HepG2 (cell line): ENCODE measurements around the gene TM2D3. TPM values are rescaled to one million over a fixed set of nuclear protein-coding genes. Genes with fewer than 3 reads are reported as not detected.

Experiments
- ARHGAP35 ChIP-seq: sonication (generic); formaldehyde crosslinking; IDR thresholded peaks from 2 replicates; pipeline ENCODE4 v1.9.0; 2022; ENCODE audit warnings: mild to moderate bottlenecking, inconsistent platforms, moderate library complexity, missing genetic modification reagents, borderline replicate concordance
- ARID2 ChIP-seq: sonication (generic); formaldehyde crosslinking; IDR thresholded peaks from 2 replicates; pipeline ENCODE4 v1.8.1; 2022; ENCODE audit warnings: mild to moderate bottlenecking, missing genetic modification reagents, borderline replicate concordance
- ESRRA ChIP-seq: sonication (generic); formaldehyde crosslinking; IDR thresholded peaks from 2 replicates; pipeline ENCODE4 v1.5.1; 2020; ENCODE audit warnings: mild to moderate bottlenecking, low read depth, missing genetic modification reagents
- GMEB2 ChIP-seq: IDR thresholded peaks from 2 replicates; pipeline ENCODE4 v1.6.1; 2016; ENCODE audit warnings: missing biosample characterization, missing genetic modification reagents, low read depth
- IKZF5 ChIP-seq: IDR thresholded peaks from 2 replicates; pipeline ENCODE4 v1.6.1; 2018; ENCODE audit warnings: missing genetic modification reagents, mild to moderate bottlenecking, missing compliant biosample characterization
- ISL2 ChIP-seq: sonication (generic); formaldehyde crosslinking; IDR thresholded peaks from 2 replicates; pipeline ENCODE4 v1.5.0; 2020; ENCODE audit warnings: missing genetic modification reagents
- KDM5A ChIP-seq: fragments of 200-600 bp; sonication (generic); IDR thresholded peaks from 2 replicates; pipeline ENCODE4 v1.7.0; 2018; ENCODE audit warnings: antibody characterized with exemption, mild to moderate bottlenecking, low read length, borderline replicate concordance
- RNF2 ChIP-seq: fragments of 450-650 bp; conservative IDR thresholded peaks from 2 replicates; pipeline ENCODE4 v1.6.1; 2016; ENCODE audit warnings: low read depth
- RORA ChIP-seq: sonication (generic); formaldehyde crosslinking; IDR thresholded peaks from 2 replicates; pipeline ENCODE4 v1.5.0; 2020; ENCODE audit warnings: mild to moderate bottlenecking, missing genetic modification reagents, moderate library complexity
- SIN3B ChIP-seq: fragments of 150-350 bp; IDR thresholded peaks from 2 replicates; pipeline ENCODE4 v1.6.1; 2014; ENCODE audit warnings: low read length
- SUZ12 ChIP-seq: fragments of 150-350 bp; IDR thresholded peaks from 2 replicates; pipeline ENCODE4 v1.6.1; 2014; ENCODE audit warnings: low read depth, low read length
- THAP7 ChIP-seq: sonication (generic); formaldehyde crosslinking; IDR thresholded peaks from 2 replicates; pipeline ENCODE4 v1.8.1; 2023; ENCODE audit warnings: mild to moderate bottlenecking, missing genetic modification reagents
- XBP1 ChIP-seq: sonication (generic); formaldehyde crosslinking; IDR thresholded peaks from 2 replicates; pipeline ENCODE4 v1.5.0; 2020; ENCODE audit warnings: missing genetic modification reagents
- ZBTB20 ChIP-seq: sonication (generic); formaldehyde crosslinking; IDR thresholded peaks from 2 replicates; pipeline ENCODE4 v1.8.1; 2023; ENCODE audit warnings: missing genetic modification reagents, low read depth, mild to moderate bottlenecking, borderline replicate concordance
- ZBTB7A ChIP-seq: sonication (generic); formaldehyde crosslinking; IDR thresholded peaks from 2 replicates; pipeline ENCODE4 v1.8.0; 2022; ENCODE audit warnings: mild to moderate bottlenecking, missing genetic modification reagents
- ZFY ChIP-seq: sonication (generic); formaldehyde crosslinking; IDR thresholded peaks from 2 replicates; pipeline ENCODE4 v1.4.0; 2020; ENCODE audit warnings: missing genetic modification reagents
- ZNF235 ChIP-seq: sonication (generic); formaldehyde crosslinking; IDR thresholded peaks from 2 replicates; pipeline ENCODE4 v1.8.1; 2023; ENCODE audit warnings: mild to moderate bottlenecking, missing genetic modification reagents, borderline replicate concordance
- ZNF253 ChIP-seq: sonication (generic); formaldehyde crosslinking; IDR thresholded peaks from 2 replicates; pipeline ENCODE4 v1.8.0; 2022; ENCODE audit warnings: mild to moderate bottlenecking, missing genetic modification reagents, borderline replicate concordance
- ZNF343 ChIP-seq: sonication (generic); formaldehyde crosslinking; IDR thresholded peaks from 2 replicates; pipeline ENCODE4 v1.4.0; 2020; ENCODE audit warnings: mild to moderate bottlenecking, missing genetic modification reagents
- ZNF564 ChIP-seq: sonication (generic); formaldehyde crosslinking; IDR thresholded peaks from 2 replicates; pipeline ENCODE4 v1.8.1; 2023; ENCODE audit warnings: mild to moderate bottlenecking, missing genetic modification reagents
- ZNF567 ChIP-seq: sonication (generic); formaldehyde crosslinking; IDR thresholded peaks from 2 replicates; pipeline ENCODE4 v1.8.1; 2023; ENCODE audit warnings: mild to moderate bottlenecking, missing genetic modification reagents, borderline replicate concordance
- ZNF883 ChIP-seq: sonication (generic); formaldehyde crosslinking; IDR thresholded peaks from 2 replicates; pipeline ENCODE4 v1.5.1; 2020; ENCODE audit warnings: mild to moderate bottlenecking, missing genetic modification reagents; ENCODE audit errors: not compliant biosample characterization
- ZSCAN21 ChIP-seq: sonication (generic); formaldehyde crosslinking; IDR thresholded peaks from 2 replicates; pipeline ENCODE4 v1.8.0; 2022; ENCODE audit warnings: mild to moderate bottlenecking, missing genetic modification reagents, moderate library complexity, borderline replicate concordance
- polyA plus RNA-seq, 8 experiments: library from polyadenylated mRNA; depleted of rRNA in 3 of 8; stranded (reverse) in 7 of 8; unstranded in 1 of 8; fragments of >200 nt; fragmentation: Illumina TruSeq in 4 of 8; extraction: Trizol in 4 of 8; gene quantifications; 2 replicates each; pipeline versions ENCODE4 v1.2.1 to v1.2.3, GENCODE V29; 2011 to 2016; ENCODE audit warnings: low read depth in 4 of 8, missing spikeins in 1 of 8, mixed read lengths in 1 of 8; ENCODE audit not compliant: insufficient read depth in 1 of 8
- total RNA-seq, 5 experiments: library from RNA; depleted of rRNA; stranded (reverse); fragments of >200 nt; fragmentation: Illumina TruSeq; extraction: Trizol; gene quantifications; 2 replicates each; pipeline ENCODE4 v1.2.3, GENCODE V29; 2016; ENCODE audit warnings: low read depth in 1 of 5

TM2D3 gene
- total and polyA plus RNA-seq, 2 of the 13 experiments (the other 11 are each of a cell fraction or from before 2014, with no cell fraction given) = 31.1 to 72.7 TPM

GRCh38 chr15:101652098-101652785 is at the start of gene TM2D3 (continued):
- TF ChIP-seq IKZF5 = peak; percentile 42; the same call in 1 of the 2 replicates
- no peak for TF ChIP-seq THAP7 (CRISPR knock-in tag)
- peak; percentile 77 for TF ChIP-seq ISL2 (CRISPR knock-in tag)
- TF ChIP-seq GMEB2 (CRISPR knock-in tag) = peak; percentile 68
- 0 out of 2 replicates have a peak, but pooled peaks have one; percentile 43 for TF ChIP-seq ZBTB7A
- peak; percentile 69 for TF ChIP-seq ZNF235 (CRISPR knock-in tag)
- TF ChIP-seq ZNF883 (CRISPR knock-in tag) = no peak
- no peak; the same call in 1 of the 2 replicates for TF ChIP-seq ZNF343 (CRISPR knock-in tag)
- 0 out of 2 replicates have a peak, but pooled peaks have one; percentile 24 for TF ChIP-seq ARHGAP35 (CRISPR knock-in tag)
- TF ChIP-seq ZNF253 (CRISPR knock-in tag) = peak; percentile 6; the same call in 1 of the 2 replicates
- peak; percentile 92; the same call in 1 of the 2 replicates for TF ChIP-seq ARID2 (CRISPR knock-in tag)
- no peak for TF ChIP-seq SUZ12
- TF ChIP-seq RORA (CRISPR knock-in tag) = no peak
- TF ChIP-seq ZSCAN21 (CRISPR knock-in tag) = peak; percentile 65; the same call in 1 of the 2 replicates
- peak; percentile 89 for TF ChIP-seq ZNF564
- no peak for TF ChIP-seq XBP1 (CRISPR knock-in tag)
- TF ChIP-seq ZBTB20 (CRISPR knock-in tag) = 0 out of 2 replicates have a peak, but pooled peaks have one; percentile 45
- no peak; the same call in 1 of the 2 replicates for TF ChIP-seq RNF2
- peak; percentile 46; the same call in 1 of the 2 replicates for TF ChIP-seq ESRRA (CRISPR knock-in tag)
- TF ChIP-seq SIN3B = peak; percentile 66; the same call in 1 of the 2 replicates
- TF ChIP-seq ZNF567 (CRISPR knock-in tag) = no peak
- peak; percentile 96 for TF ChIP-seq ZFY (CRISPR knock-in tag)
- peak; percentile 78; the same call in 1 of the 2 replicates for TF ChIP-seq KDM5A
